HL-60 (cell line): ENCODE data around the gene CHD5.

Source experiments
- DNase-seq, 2 experiments: peaks; one replicate each; pipeline ENCODE4 v3.0.0-alpha.2; 2010 to 2020; ENCODE audit warnings: low read depth in 1 of 2, low spot score in 1 of 2
- H3K27ac ChIP-seq: fragments of 250-450 bp; sonication (Bioruptor Pico); replicated peaks from 2 replicates; pipeline ENCODE4 v1.5.1; 2020; ENCODE audit warnings: mild to moderate bottlenecking, moderate library complexity
- H3K27me3 ChIP-seq: fragments of 250-450 bp; sonication (Bioruptor Pico); 2 replicates; pipeline ENCODE4 v1.5.1; 2021; ENCODE audit warnings: mild to moderate bottlenecking, moderate library complexity; ENCODE audit not compliant: insufficient read depth, poor library complexity, severe bottlenecking
- H3K4me3 ChIP-seq: replicated peaks from 2 replicates; pipeline ENCODE4 v1.5.1; 2011; ENCODE audit warnings: mild to moderate bottlenecking, control low read depth, low read length; ENCODE audit not compliant: insufficient read depth
- GABPA ChIP-seq: IDR thresholded peaks from 2 replicates; pipeline ENCODE4 v1.6.1; 2012; ENCODE audit warnings: low read depth
- POLR2AphosphoS5 ChIP-seq: IDR thresholded peaks from 2 replicates; pipeline ENCODE4 v1.6.1; 2012; ENCODE audit warnings: low read depth
- REST ChIP-seq: IDR thresholded peaks from 2 replicates; pipeline ENCODE4 v1.6.1; 2012; ENCODE audit warnings: low read depth; ENCODE audit not compliant: insufficient replicate concordance
- SPI1 ChIP-seq: IDR thresholded peaks from 2 replicates; pipeline ENCODE4 v1.6.1; 2012; ENCODE audit warnings: low read depth, mild to moderate bottlenecking, borderline replicate concordance
- TF ChIP-seq, protein P1 (sequence below): IDR thresholded peaks from one replicate; pipeline ENCODE4 v1.5.1; 2011; ENCODE audit warnings: low read length, control low read depth, inconsistent platforms; ENCODE audit not compliant: insufficient read depth

Gene CHD5

GRCh38 chr1:6068932-6069331, 111.2 kb downstream of the CHD5 start:
- no peak for DNase-seq
- H3K27me3 ChIP-seq, result no peaks in the 10 kb centered on the region
- no peak overlapping the region for H3K4me3 ChIP-seq
- no peak overlapping the region for H3K27ac ChIP-seq
- no peak for TF ChIP-seq POLR2AphosphoS5
- no peak for TF ChIP-seq SPI1
- no peak for TF ChIP-seq GABPA
- TF ChIP-seq, protein P1, sequence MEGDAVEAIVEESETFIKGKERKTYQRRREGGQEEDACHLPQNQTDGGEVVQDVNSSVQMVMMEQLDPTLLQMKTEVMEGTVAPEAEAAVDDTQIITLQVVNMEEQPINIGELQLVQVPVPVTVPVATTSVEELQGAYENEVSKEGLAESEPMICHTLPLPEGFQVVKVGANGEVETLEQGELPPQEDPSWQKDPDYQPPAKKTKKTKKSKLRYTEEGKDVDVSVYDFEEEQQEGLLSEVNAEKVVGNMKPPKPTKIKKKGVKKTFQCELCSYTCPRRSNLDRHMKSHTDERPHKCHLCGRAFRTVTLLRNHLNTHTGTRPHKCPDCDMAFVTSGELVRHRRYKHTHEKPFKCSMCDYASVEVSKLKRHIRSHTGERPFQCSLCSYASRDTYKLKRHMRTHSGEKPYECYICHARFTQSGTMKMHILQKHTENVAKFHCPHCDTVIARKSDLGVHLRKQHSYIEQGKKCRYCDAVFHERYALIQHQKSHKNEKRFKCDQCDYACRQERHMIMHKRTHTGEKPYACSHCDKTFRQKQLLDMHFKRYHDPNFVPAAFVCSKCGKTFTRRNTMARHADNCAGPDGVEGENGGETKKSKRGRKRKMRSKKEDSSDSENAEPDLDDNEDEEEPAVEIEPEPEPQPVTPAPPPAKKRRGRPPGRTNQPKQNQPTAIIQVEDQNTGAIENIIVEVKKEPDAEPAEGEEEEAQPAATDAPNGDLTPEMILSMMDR, result no peak
- TF ChIP-seq REST, result no peak

GRCh38 chr1:6068073-6068472, 112.0 kb downstream of the CHD5 start:
- no peak for TF ChIP-seq POLR2AphosphoS5
- TF ChIP-seq, protein P1, result no peak
- no peak for TF ChIP-seq REST
- no peak for TF ChIP-seq SPI1
- no peak for TF ChIP-seq GABPA
- no peak overlapping the region for H3K4me3 ChIP-seq
- H3K27me3 ChIP-seq, result no peaks in the 10 kb centered on the region
- no peak overlapping the region for H3K27ac ChIP-seq
- no peak for DNase-seq

DNA sequence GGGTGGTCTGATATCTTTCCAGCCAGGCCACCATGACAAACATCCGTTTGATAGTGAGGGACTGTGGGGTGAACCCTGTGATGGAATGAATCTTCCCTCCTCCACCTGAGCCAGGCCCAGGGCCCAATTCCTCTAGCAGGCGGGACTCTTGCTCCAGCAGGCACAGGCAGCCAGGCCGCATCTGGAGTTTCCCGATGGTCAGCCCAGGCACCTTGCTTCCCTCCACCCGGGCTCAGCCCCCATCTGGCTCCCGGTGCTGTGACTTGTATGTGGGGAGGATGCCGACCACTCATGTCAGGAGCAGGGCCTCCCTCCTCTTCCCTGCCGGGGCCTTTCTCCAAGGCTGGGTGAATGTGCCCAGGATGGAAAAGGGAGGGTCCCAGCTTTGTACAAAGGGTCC, 113.4 kb downstream of the CHD5 start:
- TF ChIP-seq REST (no peak), SPI1 (no peak), POLR2AphosphoS5 (no peak), GABPA (no peak)
- TF ChIP-seq, protein P1, result no peak
- H3K27me3 ChIP-seq, result no peaks in the 10 kb centered on the region
- no peak overlapping the region for H3K4me3 ChIP-seq
- no peak for DNase-seq
- H3K27ac ChIP-seq, result no peak overlapping the region
